ENCODE results near the gene LRRC8D. TPM values are rescaled to one million over a fixed set of nuclear protein-coding genes. Genes with fewer than 3 reads are reported as not detected.
A peak's percentile ranks its signal among the peaks of the same experiment; 100 is the strongest.

Gene LRRC8D
- total RNA-seq, 1 experiment from 2014 or later: 37.2 TPM

GRCh38 chr1:89928506-89928905 is 107.7 kb downstream of the LRRC8D start:
- no peak overlapping the region for H2BK5ac ChIP-seq (ENCODE audit: insufficient read length, low read length)

More at GRCh38 chr1:89928506-89928905, 107.7 kb downstream of the LRRC8D start:
- no peak overlapping the region for H3K9ac ChIP-seq (ENCODE audit: extremely low read depth, insufficient read length, low read length)
- no peaks in the 10 kb centered on the region for H3K27me3 ChIP-seq (ENCODE audit: insufficient read depth, low read length)
- no peak overlapping the region for H3K18ac ChIP-seq (ENCODE audit: insufficient read length, low read depth, low read length)
- H4K5ac ChIP-seq (ENCODE audit: insufficient read length, low read depth, low read length): no peak overlapping the region
- H3K27ac ChIP-seq (ENCODE audit: insufficient read length, low read depth, low read length): peak overlapping the region; percentile 78
- H4K8ac ChIP-seq (replicated peaks; ENCODE audit: insufficient read length, low read depth, low read length): no peak overlapping the region
- H2AK5ac ChIP-seq (ENCODE audit: insufficient read length, low read length): no peak overlapping the region
- H3K4me1 ChIP-seq (ENCODE audit: insufficient read depth, low read length): peaks cover 23% of the 10 kb centered on the region
- H2BK12ac ChIP-seq (ENCODE audit: insufficient read length, low read depth, low read length): no peak overlapping the region
- H3K23ac ChIP-seq (ENCODE audit: insufficient read length, low read depth, low read length): no peak overlapping the region
- H3K23me2 ChIP-seq (ENCODE audit: insufficient read length, low read depth, low read length, poor library complexity, severe bottlenecking): no peaks in the 10 kb centered on the region
- peaks cover 32 to 46% (median 41%) of the 10 kb centered on the region in 3 experiments for H3K36me3 Mint-ChIP-seq (ENCODE audit: insufficient read depth in 1 of 3, low read depth in 3 of 3)
- H3K79me1 ChIP-seq (ENCODE audit: insufficient read depth, low read depth, low read length, poor library complexity, severe bottlenecking): no peaks in the 10 kb centered on the region
- H3K9me3 ChIP-seq (ENCODE audit: control insufficient read depth, low read depth, low read length): peaks cover 3% of the 10 kb centered on the region
- no peaks in the 10 kb centered on the region for H4K20me1 ChIP-seq (ENCODE audit: control insufficient read depth, insufficient read depth, insufficient read length)
- TF ChIP-seq CTCF (conservative IDR thresholded peaks at IDR 0.05): no peak
- H2BK20ac ChIP-seq (ENCODE audit: low read depth, low read length, poor library complexity, severe bottlenecking): no peak overlapping the region
- H3K56ac ChIP-seq (ENCODE audit: insufficient read length, low read depth, low read length): no peak overlapping the region
- peaks cover 52 to 57% of the 10 kb centered on the region in 2 experiments for H3K4me1 Mint-ChIP-seq
- no peak overlapping the region for H3K4ac ChIP-seq (ENCODE audit: low read depth, low read length)
- no peak for DNase-seq
- no peak overlapping the region for H3K14ac ChIP-seq (ENCODE audit: insufficient read depth, low read length)
- H2BK15ac ChIP-seq (ENCODE audit: low read depth, low read length): no peak overlapping the region
- no peak overlapping the region for H3T11ph ChIP-seq (ENCODE audit: low read length)
- H2BK120ac ChIP-seq (ENCODE audit: low read depth, low read length, poor library complexity, severe bottlenecking): no peak overlapping the region
- WGBS (ENCODE audit: extremely low coverage, insufficient read length, low lambda C conversion rate): no CpG with 5 or more reads among the region's 2 CpGs
- H3K4me3 Mint-ChIP-seq: no peak overlapping the region
- H3K9me3 Mint-ChIP-seq: peaks cover 6 to 12% of the 10 kb centered on the region in 2 experiments
- no peak overlapping the region for H3K4me2 ChIP-seq (ENCODE audit: insufficient read depth, insufficient read length, low read length)
- peak overlapping the region; percentile 17 to 99 (median 73); a peak in 6 of 7 replicates for H3K27ac Mint-ChIP-seq
- H2AFZ ChIP-seq (ENCODE audit: low read length): no peak overlapping the region
- H3K79me2 ChIP-seq (ENCODE audit: insufficient read depth, low read length): no peaks in the 10 kb centered on the region
- H4K91ac ChIP-seq (ENCODE audit: insufficient read length, low read depth, low read length): no peak overlapping the region
- H3K27me3 Mint-ChIP-seq (ENCODE audit: low read depth): no peaks in the 10 kb centered on the region

All from H9 (cell line).